GM21576 (cell line): ENCODE data around the gene OR4C13.
"Not testable (repeated sequence)": the region's sequence is repeated elsewhere in the genome, so short reads cannot be mapped to it uniquely, and the experiment has no call there.

ENCODE experiments used
- ATAC-seq: cut with Tn5 transposase; IDR thresholded peaks from one replicate; pipeline ENCODE4 v1.9.1; 2021; ENCODE audit warnings: mild to moderate bottlenecking, moderate library complexity; ENCODE audit not compliant: unreplicated experiment

OR4C13 gene

GRCh38 chr11:49952091-49952490 is at the start of gene OR4C13:
Gene OR4C13, plus strand, starts transcription at chr11:49952391. Its CDS starts 32 bp downstream, at chr11:49952423.
- no peak for ATAC-seq

GRCh38 chr11:49911516-49911915 is 40.7 kb upstream of the OR4C13 start:
- not testable (repeated sequence) for ATAC-seq

GRCh38 chr11:49948701-49949100 is 3.5 kb upstream of the OR4C13 start:
- not testable (repeated sequence) for ATAC-seq

- not testable (repeated sequence) for ATAC-seq
Observed at GRCh38 chr11:49973439-49973838, 21.2 kb downstream of the OR4C13 start.

- not testable (repeated sequence) for ATAC-seq
Observed at GRCh38 chr11:49982435-49982834, 30.2 kb downstream of the OR4C13 start, which contains the start of gene OR4C12. Gene OR4C12, minus strand, starts transcription at chr11:49982535. Its CDS starts 34 bp downstream, at chr11:49982501.

GRCh38 chr11:49995565-49995964 is 43.4 kb downstream of the OR4C13 start:
- no peak for ATAC-seq
